ENCODE measurements around the gene MGRN1.

MGRN1 gene

GRCh38 chr16:4625560-4626159, 1.0 kb downstream of the MGRN1 start:
- no peak for DNase-seq

- no peak for DNase-seq
Measured at GRCh38 chr16:4626396-4626795, 1.8 kb downstream of the MGRN1 start.

DNA sequence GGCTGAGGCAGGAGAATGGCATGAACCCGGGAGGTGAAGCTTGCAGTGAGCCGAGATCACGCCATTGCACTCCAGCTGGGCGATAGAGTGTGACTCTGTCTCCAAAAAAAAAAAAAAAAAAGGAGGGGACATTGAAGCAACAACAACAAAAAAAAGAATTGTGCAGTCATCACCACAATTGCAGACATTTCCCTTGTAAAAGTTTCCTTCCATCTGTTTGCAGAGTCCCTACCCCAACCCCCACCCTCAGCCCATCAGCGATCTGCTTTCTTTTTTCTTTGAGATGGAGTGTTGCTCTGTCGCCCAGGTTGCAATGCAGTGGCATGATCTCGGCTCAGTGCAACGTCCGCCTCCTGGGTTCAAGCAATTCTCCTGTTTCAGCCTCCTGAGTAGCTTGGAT, 3.7 kb downstream of the MGRN1 start:
- DNase-seq, result no peak

DNA sequence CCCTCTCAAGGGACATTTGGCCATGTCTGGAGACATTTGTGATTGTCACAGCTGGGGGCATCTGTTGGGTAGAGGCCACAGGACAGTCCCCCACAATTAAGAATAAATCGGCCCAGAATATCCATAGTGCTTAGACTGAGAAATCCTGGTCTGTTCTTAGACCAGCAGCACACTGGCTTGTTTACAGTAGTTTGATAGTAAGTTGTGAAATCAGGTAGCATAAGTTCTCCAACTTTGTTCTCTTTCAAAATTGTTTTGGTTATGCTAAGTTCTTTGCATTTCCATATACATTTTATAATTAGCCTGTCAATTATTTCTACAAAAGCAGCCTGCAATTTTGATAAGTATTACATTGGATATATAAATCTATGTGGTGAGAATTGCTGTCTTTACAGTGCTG, 6.8 kb downstream of the MGRN1 start:
- DNase-seq, result no peak

GRCh38 chr16:4633910-4634635, 9.4 kb downstream of the MGRN1 start:
- no peak for DNase-seq

DNA sequence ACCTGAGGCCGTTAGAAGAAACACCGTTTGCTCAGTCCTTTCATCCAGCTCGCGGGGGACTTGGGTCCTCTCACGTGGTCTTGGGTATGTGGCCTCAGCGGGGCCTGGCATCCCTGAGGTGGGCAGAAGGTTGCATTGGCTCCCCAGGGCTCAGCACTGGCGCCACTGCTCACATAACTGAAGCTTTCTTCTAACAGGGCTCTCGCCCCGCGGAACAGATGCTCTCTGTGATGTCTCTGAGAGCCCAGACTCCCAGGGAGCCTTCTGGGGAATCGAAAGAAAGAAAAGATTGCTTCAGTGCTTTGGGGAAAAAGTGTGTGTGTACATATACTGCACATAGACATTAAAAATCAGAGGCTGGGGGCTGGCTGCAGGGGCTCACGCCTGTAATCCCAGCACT, 10.1 kb downstream of the MGRN1 start:
- DNase-seq, result no peak

GRCh38 chr16:4636196-4636595, 11.6 kb downstream of the MGRN1 start:
- DNase-seq, result no peak

DNA sequence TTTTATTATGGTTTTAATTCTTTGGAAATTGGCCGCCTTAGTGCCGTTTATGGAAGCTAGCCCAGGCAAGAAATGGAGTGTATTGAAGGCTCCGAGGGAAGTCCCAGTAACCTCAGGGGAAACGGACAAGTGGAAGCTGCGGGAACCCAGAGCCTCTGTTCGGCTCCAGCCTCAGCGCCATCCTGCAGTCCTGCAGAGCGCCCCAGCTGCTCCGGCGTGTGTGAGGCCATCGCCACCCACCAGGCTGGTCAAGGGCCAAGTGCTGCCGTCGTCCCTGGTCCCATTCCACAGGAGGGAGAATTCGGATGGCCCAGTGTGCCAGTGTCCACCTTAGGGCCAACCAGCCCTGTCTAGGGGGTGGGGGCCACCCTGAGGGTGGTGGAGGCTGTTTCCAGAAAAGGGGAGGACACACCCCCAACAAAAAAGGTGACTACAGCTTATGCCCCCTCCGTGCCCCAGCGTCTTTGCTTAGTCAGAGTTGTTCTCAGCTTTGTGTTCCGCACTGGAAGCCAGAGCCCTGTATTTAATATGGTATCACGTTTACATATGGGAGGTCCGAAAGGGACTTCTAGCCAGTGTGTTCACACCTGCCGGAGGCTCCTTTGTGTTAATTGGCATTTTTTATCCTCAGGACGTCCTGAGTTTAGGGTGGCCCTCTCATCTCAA, 13.0 kb downstream of the MGRN1 start:
- DNase-seq, result no peak

- no peak for DNase-seq
Measured at GRCh38 chr16:4639899-4640509, 15.4 kb downstream of the MGRN1 start.

DNA sequence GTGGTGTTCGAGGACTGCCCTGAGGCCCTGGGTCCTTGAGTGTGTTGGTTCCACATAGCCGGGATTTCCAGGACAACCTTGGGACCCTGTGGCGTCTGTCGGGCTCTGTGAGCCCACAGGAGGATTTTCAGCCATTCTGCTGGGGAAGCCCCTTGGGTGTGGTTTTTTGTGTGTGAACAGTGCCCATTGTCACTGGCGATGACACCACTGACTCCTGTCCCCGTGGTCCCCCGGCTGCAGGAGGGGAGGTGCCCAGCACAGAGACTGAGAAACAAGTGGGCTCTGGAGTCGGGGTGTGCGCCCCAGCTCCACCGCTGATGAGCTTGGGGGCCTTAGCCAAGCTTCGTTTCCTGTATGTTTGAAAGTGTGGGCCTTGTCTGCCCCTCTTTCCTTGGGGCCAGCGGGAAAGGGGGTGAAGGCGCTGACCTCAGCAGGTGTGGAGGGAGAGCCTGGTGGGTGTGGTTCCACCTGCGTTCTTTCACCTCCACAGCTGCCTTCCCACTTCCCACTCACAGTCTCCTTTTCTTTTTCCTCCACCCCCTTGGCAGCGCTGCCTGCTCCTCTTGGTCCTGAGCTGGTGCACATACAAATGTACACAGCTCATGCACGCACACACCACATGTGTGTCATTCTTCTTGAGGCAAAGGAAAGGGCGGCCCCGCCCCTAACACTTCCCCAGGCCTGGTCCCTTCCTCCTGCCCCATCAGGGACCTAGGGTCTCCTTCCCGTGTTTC, 16.1 kb downstream of the MGRN1 start:
- no peak for DNase-seq

- no peak for DNase-seq
Measured at GRCh38 chr16:4641306-4641687, 16.7 kb downstream of the MGRN1 start.

- no peak for DNase-seq
Measured at GRCh38 chr16:4641895-4642294, 17.3 kb downstream of the MGRN1 start.

DNA sequence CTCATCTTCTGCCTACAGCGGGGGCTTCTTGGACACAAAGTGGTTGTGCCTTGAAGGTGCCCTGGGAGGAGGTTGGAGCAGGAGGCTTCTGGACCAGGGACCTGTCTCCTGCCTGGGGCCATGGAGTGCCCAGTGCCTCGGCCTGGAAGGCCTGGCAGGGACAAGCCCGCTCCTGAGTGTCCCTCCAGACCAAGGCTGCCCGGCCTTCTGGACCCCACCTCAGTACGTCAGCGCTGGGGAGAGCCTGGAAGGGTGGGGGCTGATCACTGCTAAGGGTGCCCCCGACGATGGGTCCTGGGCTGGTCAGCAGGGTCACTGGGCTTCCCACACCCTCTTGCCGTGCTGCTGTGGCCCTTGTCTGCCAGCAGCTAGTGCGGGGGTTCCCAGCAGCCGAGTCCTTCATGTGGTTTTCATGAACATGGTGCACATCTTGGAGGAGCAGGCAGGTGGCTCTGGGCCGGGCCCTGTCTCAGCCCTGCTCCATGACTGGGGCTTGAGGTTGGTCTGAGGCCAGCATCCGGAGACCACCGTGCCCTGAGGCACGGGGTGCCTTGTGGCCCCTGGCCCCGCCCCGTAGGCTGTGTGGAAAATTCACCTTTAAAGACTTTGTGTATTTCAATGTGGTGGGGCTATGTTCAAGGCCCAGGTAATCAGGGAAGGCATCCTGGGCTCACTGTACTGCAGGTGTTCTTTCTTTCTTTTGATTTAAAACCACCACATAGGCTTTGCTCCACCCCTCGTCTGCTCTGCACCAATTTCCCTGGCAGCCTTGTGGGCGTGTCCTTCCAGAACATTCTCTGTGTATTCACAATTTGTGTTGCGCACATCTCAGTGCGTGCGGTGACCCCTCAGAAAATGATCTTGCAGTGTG, 22.4 kb downstream of the MGRN1 start:
- DNase-seq, result no peak

DNA sequence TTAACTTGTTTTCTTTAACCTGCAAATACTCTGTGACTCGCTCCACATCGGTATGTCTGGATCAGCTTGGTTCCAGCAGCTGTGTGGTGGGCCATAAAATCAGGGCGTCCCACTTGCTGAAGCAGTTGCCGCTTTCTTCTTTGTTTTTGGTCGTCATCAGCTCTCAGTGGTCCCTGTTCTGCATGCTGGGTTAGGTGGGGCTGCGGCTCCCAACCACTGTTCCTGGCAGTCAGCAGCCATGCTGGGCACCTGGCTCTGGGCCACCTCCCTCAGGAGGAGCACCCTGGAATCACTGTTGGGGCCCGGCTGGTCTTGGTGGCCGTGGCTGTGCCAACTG, 23.0 kb downstream of the MGRN1 start:
- DNase-seq, result no peak

DNA sequence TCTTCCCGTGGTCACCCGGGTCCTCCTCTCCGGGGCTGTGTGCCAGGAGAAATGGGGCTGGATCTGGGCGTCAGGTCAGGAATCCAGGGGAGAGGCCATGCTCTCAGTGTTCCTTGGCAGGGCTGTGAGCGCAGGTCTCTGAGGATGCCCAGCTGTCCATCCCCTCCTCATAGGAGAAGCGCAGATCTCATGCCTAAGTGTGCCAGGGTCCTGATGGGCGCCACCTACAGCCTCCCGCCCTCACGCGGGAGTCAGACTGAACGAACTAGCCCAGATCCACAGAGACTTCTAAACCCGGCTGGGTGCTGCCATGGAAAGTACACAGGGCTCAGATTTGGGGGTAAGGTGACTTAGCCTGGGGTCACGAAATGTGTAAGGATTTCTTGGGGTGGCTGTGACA, 24.3 kb downstream of the MGRN1 start:
- no peak for DNase-seq

DNA sequence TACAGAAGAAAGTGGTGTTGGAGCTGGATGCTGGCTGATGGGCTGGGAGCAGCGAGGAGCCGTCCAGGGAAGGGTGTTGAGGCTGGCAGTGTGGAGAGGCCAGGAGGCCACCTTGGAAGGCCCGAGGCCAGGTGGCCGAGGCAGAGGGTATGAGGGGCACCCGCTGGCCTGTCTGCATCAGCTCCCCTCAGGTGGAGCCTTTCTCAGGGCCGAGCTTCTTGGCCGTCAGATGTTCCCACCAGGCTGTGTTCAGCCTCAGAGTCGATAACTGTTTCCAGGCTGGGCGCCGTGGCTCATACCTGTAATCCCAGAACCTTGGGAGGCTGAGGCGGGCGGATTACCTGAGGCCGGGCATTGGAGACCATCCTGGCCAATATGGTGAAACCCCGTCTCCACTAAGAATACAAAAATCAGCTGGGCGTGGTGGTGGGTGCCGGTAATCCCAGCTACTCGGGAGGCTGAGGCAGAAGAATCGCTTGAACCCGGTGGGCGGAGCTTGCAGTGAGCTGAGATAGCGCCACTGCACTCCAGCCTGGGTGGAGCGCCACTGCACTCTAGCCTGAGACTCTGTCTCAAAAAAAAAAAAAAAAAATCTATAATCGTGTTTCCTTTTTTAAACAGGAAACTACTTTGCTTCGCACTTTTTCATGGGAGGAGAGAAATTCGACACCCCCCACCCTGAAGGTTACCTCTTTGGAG, 25.3 kb downstream of the MGRN1 start:
- no peak for DNase-seq

DNA sequence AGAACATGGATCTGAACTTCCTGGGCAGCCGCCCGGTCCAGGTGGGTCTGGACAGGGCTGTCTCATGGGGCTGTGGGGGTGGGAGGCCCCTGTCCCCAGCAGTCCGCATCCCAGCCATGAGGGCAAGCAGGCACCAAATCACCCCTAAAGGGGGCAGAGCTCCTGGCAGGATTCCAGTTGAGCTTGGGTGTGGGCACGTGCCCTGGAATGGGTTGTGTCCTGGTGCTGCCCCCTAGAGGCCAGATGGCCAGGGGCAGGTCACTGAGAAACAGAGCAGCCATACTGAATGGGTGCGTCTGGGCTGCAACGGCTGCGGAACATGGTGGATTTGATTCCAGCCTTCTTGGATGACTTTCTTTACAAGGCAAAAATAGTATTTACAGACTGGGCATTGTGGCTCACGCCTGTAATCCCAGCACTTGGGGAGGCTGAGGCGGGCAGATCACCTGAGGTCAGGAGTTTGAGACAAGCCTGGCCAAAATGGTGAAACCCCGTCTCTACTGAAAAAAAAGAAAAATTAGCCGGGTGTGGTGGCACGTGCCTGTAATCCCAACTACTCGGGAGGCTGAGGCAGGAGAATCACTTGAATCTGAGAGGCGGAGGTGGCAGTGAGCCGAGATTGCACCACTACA, 25.9 kb downstream of the MGRN1 start:
- DNase-seq, result peak; percentile 11

GRCh38 chr16:4651827-4652226, 27.2 kb downstream of the MGRN1 start:
- DNase-seq, result no peak

GRCh38 chr16:4652561-4652960, 27.9 kb downstream of the MGRN1 start:
- no peak for DNase-seq

GRCh38 chr16:4654011-4654963, 29.7 kb downstream of the MGRN1 start:
- DNase-seq, result no peak

Data from NCI-H748 treated with DMSO at 0.1 percent for 48 hours (cell line).